H1 (cell line): ENCODE data around the gene SRGAP2C. TPM values are rescaled to one million over a fixed set of nuclear protein-coding genes. Genes with fewer than 3 reads are reported as not detected.
"Not testable (repeated sequence)": the region's sequence is repeated elsewhere in the genome, so short reads cannot be mapped to it uniquely, and the experiment has no call there.

Source experiments
- CTCF ChIA-PET: fragments of 300-600 bp; sonication (Branson Sonifier 250); formaldehyde crosslinking; loops from one replicate; lab custom pipeline; 2021; ENCODE audit not compliant: partially characterized antibody; lab: Charles Lee
- POLR2A ChIA-PET: fragments of 300-600 bp; sonication (Branson Sonifier 250); formaldehyde crosslinking; loops from one replicate; lab custom pipeline; 2021; ENCODE audit warnings: inconsistent platforms; ENCODE audit not compliant: partially characterized antibody; lab: Charles Lee
- DNase-seq, 2 experiments: peaks; one replicate each; pipeline versions ENCODE4 v3.0.0 to v3.0.0-alpha.2; 2010 to 2022; ENCODE audit warnings: low spot score in 2 of 2, low read depth in 1 of 2, mixed read lengths in 1 of 2
- FAIRE-seq: peaks from 2 replicates; lab custom pipeline; 2011; peaks lifted over from hg19 to GRCh38; lab: Jason Lieb, UNC
- H2AFZ ChIP-seq: 2 replicates; pipeline ENCODE4 v1.8.1; 2012; ENCODE audit warnings: low read length, inconsistent platforms
- H2AK5ac ChIP-seq: 2 replicates; pipeline ENCODE4 v1.6.1; 2013; ENCODE audit warnings: low read depth, low read length
- H2BK120ac ChIP-seq: replicated peaks from 2 replicates; pipeline ENCODE3; 2013; ENCODE audit warnings: low read depth, low read length, inconsistent platforms
- H2BK12ac ChIP-seq: 2 replicates; pipeline ENCODE4 v1.6.1; 2013; ENCODE audit warnings: low read depth, low read length
- H2BK15ac ChIP-seq: 2 replicates; pipeline ENCODE4 v1.6.1; 2013; ENCODE audit warnings: low read length
- H2BK20ac ChIP-seq: 2 replicates; pipeline ENCODE4 v1.6.1; 2013; ENCODE audit warnings: low read length
- H2BK5ac ChIP-seq: 2 replicates; pipeline ENCODE4 v1.6.1; 2013; ENCODE audit warnings: low read depth, low read length
- H3K14ac ChIP-seq: 2 replicates; pipeline ENCODE4 v1.6.1; 2013; ENCODE audit warnings: inconsistent platforms; ENCODE audit not compliant: insufficient read length
- H3K18ac ChIP-seq: 2 replicates; pipeline ENCODE4 v1.6.1; 2013; ENCODE audit warnings: low read length; ENCODE audit errors: extremely low read depth
- H3K23ac ChIP-seq: 2 replicates; pipeline ENCODE4 v1.6.1; 2013; ENCODE audit warnings: inconsistent platforms; ENCODE audit not compliant: insufficient read length
- H3K23me2 ChIP-seq: 2 replicates; pipeline ENCODE4 v1.6.1; 2013; ENCODE audit warnings: low read depth, low read length
- H3K27ac ChIP-seq: 2 replicates; pipeline ENCODE4 v1.6.1; 2011; ENCODE audit warnings: low read depth, low read length, inconsistent platforms
- H3K27me3 ChIP-seq, 4 experiments: replicated peaks in 1 of 4; 1 replicate in 1 of 4; 2 replicates in 3 of 4; pipeline versions ENCODE4 v1.6.1 to v1.8.1; 2011 to 2013; ENCODE audit warnings: low read length in 3 of 4, mild to moderate bottlenecking in 3 of 4, inconsistent platforms in 2 of 4, mixed read lengths in 2 of 4, moderate library complexity in 1 of 4; ENCODE audit not compliant: control insufficient read depth in 3 of 4, insufficient read depth in 3 of 4; ENCODE audit errors: extremely low read depth in 1 of 4
- H3K36me3 ChIP-seq, 4 experiments: 2 replicates each; pipeline versions ENCODE4 v1.6.1 to v1.8.1; 2011 to 2013; ENCODE audit warnings: mild to moderate bottlenecking in 4 of 4, low read length in 3 of 4, moderate library complexity in 2 of 4, control low read depth in 1 of 4, inconsistent platforms in 1 of 4; ENCODE audit not compliant: insufficient read depth in 4 of 4, control insufficient read depth in 2 of 4
- H3K4ac ChIP-seq: replicated peaks from 2 replicates; pipeline ENCODE3; 2013; ENCODE audit warnings: low read length, low read depth, mixed read lengths, inconsistent platforms; ENCODE audit not compliant: insufficient read length
- H3K4me1 ChIP-seq, 4 experiments: replicated peaks in 1 of 4; 1 replicate in 1 of 4; 2 replicates in 3 of 4; pipeline versions ENCODE4 v1.6.1 to v1.8.1; 2011 to 2013; ENCODE audit warnings: low read length in 3 of 4, inconsistent platforms in 2 of 4, mixed read lengths in 1 of 4; ENCODE audit not compliant: insufficient read depth in 4 of 4, control insufficient read depth in 3 of 4
- H3K4me2 ChIP-seq, 2 experiments: 2 replicates each; pipeline versions ENCODE4 v1.6.1 to v1.8.1; 2011 to 2013; ENCODE audit warnings: low read depth in 2 of 2, low read length in 2 of 2, control low read depth in 1 of 2, inconsistent platforms in 1 of 2, mild to moderate bottlenecking in 1 of 2; ENCODE audit not compliant: insufficient read depth in 1 of 2
- H3K4me3 ChIP-seq, 4 experiments: fragments of 200-600, 300-600 bp in 1 of 4; sonication (generic), shearing (Covaris generic), sonication (Bioruptor Twin) in 1 of 4; 2 replicates each; pipeline versions ENCODE4 v1.5.1 to v1.8.1; 2011 to 2016; ENCODE audit warnings: low read length in 4 of 4, low read depth in 3 of 4, control low read depth in 2 of 4, inconsistent platforms in 2 of 4, mild to moderate bottlenecking in 2 of 4, mixed read lengths in 1 of 4, moderate library complexity in 1 of 4; ENCODE audit not compliant: insufficient read depth in 2 of 4; ENCODE audit errors: extremely low read depth in 1 of 4
- H3K56ac ChIP-seq: replicated peaks from 2 replicates; pipeline ENCODE3; 2013; ENCODE audit warnings: low read depth, mild to moderate bottlenecking, mixed read lengths, low read length, inconsistent platforms; ENCODE audit not compliant: insufficient read length
- H3K79me1 ChIP-seq: 2 replicates; pipeline ENCODE4 v1.6.1; 2013; ENCODE audit warnings: low read depth, low read length, control low read depth
- H3K79me2 ChIP-seq, 2 experiments: 2 replicates each; pipeline versions ENCODE4 v1.6.1 to v1.8.1; 2012 to 2013; ENCODE audit warnings: low read length in 2 of 2, mild to moderate bottlenecking in 2 of 2, inconsistent platforms in 1 of 2; ENCODE audit not compliant: insufficient read depth in 2 of 2, control insufficient read depth in 1 of 2
- H3K9ac ChIP-seq, 4 experiments: replicated peaks in 1 of 4; 1 replicate in 1 of 4; 2 replicates in 3 of 4; pipeline versions ENCODE4 v1.6.1 to v1.8.1; 2011 to 2013; ENCODE audit warnings: low read depth in 3 of 4, low read length in 3 of 4, control low read depth in 2 of 4, mild to moderate bottlenecking in 2 of 4, moderate library complexity in 2 of 4, inconsistent platforms in 1 of 4; ENCODE audit errors: extremely low read depth in 1 of 4
- H3K9me3 ChIP-seq, 2 experiments: 2 replicates each; pipeline versions ENCODE4 v1.6.1 to v1.8.1; 2012 to 2013; ENCODE audit warnings: mild to moderate bottlenecking in 2 of 2, moderate library complexity in 2 of 2, control low read depth in 1 of 2, inconsistent platforms in 1 of 2, low read depth in 1 of 2, low read length in 1 of 2, mixed read lengths in 1 of 2; ENCODE audit not compliant: insufficient read depth in 2 of 2
- H4K20me1 ChIP-seq, 2 experiments: replicated peaks in 1 of 2; 2 replicates each; pipeline versions ENCODE3 to v1.8.1; 2011 to 2013; ENCODE audit warnings: inconsistent platforms in 2 of 2, low read length in 2 of 2, mild to moderate bottlenecking in 1 of 2; ENCODE audit not compliant: insufficient read depth in 2 of 2, control insufficient read depth in 1 of 2
- H4K5ac ChIP-seq: 2 replicates; pipeline ENCODE4 v1.6.1; 2013; ENCODE audit warnings: low read length, low read depth, mixed read lengths, inconsistent platforms; ENCODE audit not compliant: insufficient read length
- H4K8ac ChIP-seq: 2 replicates; pipeline ENCODE4 v1.8.0; 2013; ENCODE audit warnings: mild to moderate bottlenecking, moderate library complexity, low read length, inconsistent platforms; ENCODE audit not compliant: insufficient read depth; ENCODE audit errors: extremely low read depth
- H4K91ac ChIP-seq: replicated peaks from 2 replicates; pipeline ENCODE3; 2013; ENCODE audit warnings: low read length, mixed read lengths, inconsistent platforms; ENCODE audit not compliant: insufficient read length
- WGBS, 2 experiments: shearing (Covaris generic) in 1 of 2; methylation state at CpG; one replicate each; pipeline versions ENCODE4 v1.1.6 to v1.1.7; 2013 to 2015; ENCODE audit warnings: low lambda C conversion rate in 2 of 2, mixed read lengths in 2 of 2, inconsistent platforms in 1 of 2, low coverage in 1 of 2, missing lambda C conversion rate in 1 of 2; ENCODE audit not compliant: insufficient replicate concordance in 2 of 2, insufficient coverage in 1 of 2, insufficient read length in 1 of 2; ENCODE audit errors: extremely low coverage in 1 of 2, missing lambda C conversion rate in 1 of 2; 5-methylcytosine and 5-hydroxymethylcytosine counted together
- polyA plus RNA-seq, 7 experiments: library from polyadenylated mRNA; depleted of rRNA in 3 of 7; stranded (reverse) in 5 of 7; unstranded in 2 of 7; fragments of >200 nt in 5 of 7; fragments of 200-250 nt in 2 of 7; gene quantifications; 1 replicate in 5 of 7; 2 replicates in 1 of 7; 4 replicates in 1 of 7; pipeline versions ENCODE4 v1.2.1 to v1.2.3, GENCODE V29; 2011 to 2013; ENCODE audit warnings: missing spikeins in 2 of 7, mixed read lengths in 2 of 7
- total RNA-seq: library from RNA; stranded (reverse); fragmentation: NEBNext Ultra II Directional; extraction: Animal tissue kit (Norgen Biotek cat#: 25700); gene quantifications from 2 replicates; pipeline ENCODE4 v1.2.1, GENCODE V29; 2021

SRGAP2C gene
- total and polyA plus RNA-seq, 2 of the 8 experiments (the other 6 are each of a cell fraction or from before 2014, with no cell fraction given) = 2.5 to 25.2 TPM

- H2AK5ac ChIP-seq, H3K56ac ChIP-seq, H2BK12ac ChIP-seq, H3K23me2 ChIP-seq, H2BK5ac ChIP-seq, H3K4me2 ChIP-seq, H3K36me3 ChIP-seq, POLR2A ChIA-PET, H3K14ac ChIP-seq, H4K20me1 ChIP-seq, H3K4ac ChIP-seq, H2AFZ ChIP-seq, DNase-seq, H3K79me2 ChIP-seq, H3K4me1 ChIP-seq, H2BK20ac ChIP-seq, H3K9me3 ChIP-seq, H3K27ac ChIP-seq, FAIRE-seq, H2BK120ac ChIP-seq, H2BK15ac ChIP-seq, H3K18ac ChIP-seq, H4K8ac ChIP-seq, H3K9ac ChIP-seq, H3K27me3 ChIP-seq, H3K23ac ChIP-seq, H4K91ac ChIP-seq, CTCF ChIA-PET, H3K79me1 ChIP-seq, H4K5ac ChIP-seq, H3K4me3 ChIP-seq: not testable (repeated sequence)
- WGBS, 2 experiments = no CpG with 5 or more reads among the region's 2 CpGs
These were observed 96.7 kb downstream of the SRGAP2C start for GRCh38 chr1:121281480-121281879.

DNA sequence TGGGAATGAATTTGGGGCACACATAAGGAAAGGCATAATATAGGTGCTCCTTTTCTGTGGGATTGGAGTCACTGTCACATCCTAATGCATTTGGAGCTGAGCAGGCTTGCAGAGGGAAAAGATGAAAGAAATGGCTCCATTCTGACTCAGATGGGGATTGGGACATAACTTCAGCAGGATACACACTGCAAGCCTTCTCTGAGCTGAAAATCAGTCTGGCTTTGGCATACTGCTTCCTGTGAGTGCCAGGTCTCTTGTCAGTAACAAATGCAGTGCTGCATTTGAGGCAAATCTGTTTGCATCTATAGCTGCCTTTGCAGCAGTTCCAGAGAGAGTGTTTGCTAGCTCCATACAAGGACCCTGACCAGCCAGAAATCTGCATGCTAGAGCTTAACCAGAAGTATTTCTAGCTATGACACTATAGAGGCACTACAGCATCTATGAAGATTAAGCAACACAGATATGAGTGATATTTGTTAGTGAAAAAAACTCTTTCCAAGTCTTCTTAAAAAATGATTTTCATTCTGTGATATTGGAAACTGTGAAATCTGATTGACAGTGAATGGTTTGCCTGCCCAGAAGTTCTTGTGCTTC is 98.9 kb downstream of the SRGAP2C start:
- H3K56ac ChIP-seq, H3K18ac ChIP-seq, H3K23ac ChIP-seq, DNase-seq, FAIRE-seq, H2BK120ac ChIP-seq, H3K9me3 ChIP-seq, H3K36me3 ChIP-seq, H3K4ac ChIP-seq, H3K79me2 ChIP-seq, H3K23me2 ChIP-seq, POLR2A ChIA-PET, H4K91ac ChIP-seq, H3K79me1 ChIP-seq, H3K27me3 ChIP-seq, H3K27ac ChIP-seq, H3K4me1 ChIP-seq, H3K4me2 ChIP-seq, H2BK20ac ChIP-seq, H2BK12ac ChIP-seq, CTCF ChIA-PET, H3K9ac ChIP-seq, H3K14ac ChIP-seq, H2AK5ac ChIP-seq, H3K4me3 ChIP-seq, H4K20me1 ChIP-seq, H4K5ac ChIP-seq, H2BK5ac ChIP-seq, H4K8ac ChIP-seq, H2BK15ac ChIP-seq, H2AFZ ChIP-seq: not testable (repeated sequence)
